Upper lobe of right lung (tissue), 1 donor: ENCODE results near the gene EHD1. TPM values are rescaled to one million over a fixed set of nuclear protein-coding genes. Genes with fewer than 3 reads are reported as not detected.
A peak's percentile ranks its signal among the peaks of the same experiment; 100 is the strongest.

Experiments
- ATAC-seq: fragments of 200-7000 bp; cut with Tn5 transposase; one replicate; pipeline ENCODE4 v1.9.1; 2020; ENCODE audit warnings: mild to moderate bottlenecking, moderate library complexity
- DNase-seq: peaks from one replicate; pipeline ENCODE4 v3.0.0-alpha.2; 2020
- H3K27ac ChIP-seq: fragments of 200-600 bp; one replicate; pipeline ENCODE4 v1.8.0; 2022
- H3K27me3 ChIP-seq: fragments of 200-600 bp; one replicate; pipeline ENCODE4 v1.8.0; 2022; ENCODE audit warnings: mild to moderate bottlenecking
- H3K36me3 ChIP-seq: fragments of 200-600 bp; one replicate; pipeline ENCODE4 v1.8.0; 2022
- H3K4me1 ChIP-seq: fragments of 200-600 bp; one replicate; pipeline ENCODE4 v1.8.0; 2022
- H3K4me3 ChIP-seq: fragments of 200-600 bp; one replicate; pipeline ENCODE4 v1.8.0; 2022; ENCODE audit warnings: mild to moderate bottlenecking
- H3K9me3 ChIP-seq: fragments of 200-600 bp; one replicate; pipeline ENCODE4 v1.8.0; 2022
- CTCF ChIP-seq: fragments of 200-600 bp; IDR thresholded peaks from one replicate; pipeline ENCODE4 v1.8.0; 2022; ENCODE audit warnings: antibody characterized with exemption
- intact Hi-C: fragments of 100-400 bp; cut with DNase I; formaldehyde crosslinking; loops from one replicate; pipeline ENCODE4 v1.11.0; 2022
- total RNA-seq: library from RNA; stranded (reverse); fragmentation: NEBNext Ultra II Directional; extraction: Animal tissue kit (Norgen Biotek cat#: 25700); gene quantifications from one replicate; pipeline ENCODE4 v1.2.1, GENCODE V29; 2021
- donor health status: DM: no; HTN: yes; CAD: no; lungs with severe emphysema.

The EHD1 gene
- total RNA-seq, 1 donor from 2014 or later = 94.6 TPM

GRCh38 chr11:64884019-64884418 lies 5.6 kb upstream of the EHD1 start:
- H3K4me3 ChIP-seq = no peak overlapping the region
- no peaks in the 10 kb centered on the region for H3K36me3 ChIP-seq
- intact Hi-C loops = no loop called here
- no peaks in the 10 kb centered on the region for H3K27me3 ChIP-seq
- no peak for DNase-seq
- peak overlapping the region; percentile 30 for H3K27ac ChIP-seq
- H3K9me3 ChIP-seq = no peaks in the 10 kb centered on the region
- H3K4me1 ChIP-seq = peaks cover 40% of the 10 kb centered on the region
- no peak for ATAC-seq
- no peak for TF ChIP-seq CTCF

GRCh38 chr11:64883575-64883974 lies 5.2 kb upstream of the EHD1 start:
- ATAC-seq (no peak), DNase-seq (no peak)
- TF ChIP-seq CTCF = no peak
- intact Hi-C loops = no loop called here
- H3K36me3 ChIP-seq = no peaks in the 10 kb centered on the region
- H3K4me3 ChIP-seq = no peak overlapping the region
- peaks cover 41% of the 10 kb centered on the region for H3K4me1 ChIP-seq
- peak overlapping the region; percentile 30 for H3K27ac ChIP-seq
- H3K9me3 ChIP-seq = no peaks in the 10 kb centered on the region
- no peaks in the 10 kb centered on the region for H3K27me3 ChIP-seq

- Histone ChIP-seq H3K4me3 (no peak overlapping the region), H3K27ac (peak overlapping the region; percentile 47), H3K36me3 (no peaks in the 10 kb centered on the region), H3K4me1 (peaks cover 39% of the 10 kb centered on the region), H3K9me3 (no peaks in the 10 kb centered on the region), H3K27me3 (no peaks in the 10 kb centered on the region)
- no peak for TF ChIP-seq CTCF
- ATAC-seq (no peak), DNase-seq (no peak)
- intact Hi-C loops = no loop called here
Observed at GRCh38 chr11:64882243-64882642, 3.8 kb upstream of the EHD1 start.

GRCh38 chr11:64881476-64881875 lies 3.1 kb upstream of the EHD1 start:
- intact Hi-C loops = no loop called here
- Histone ChIP-seq H3K27me3 (no peaks in the 10 kb centered on the region), H3K9me3 (no peaks in the 10 kb centered on the region), H3K36me3 (no peaks in the 10 kb centered on the region), H3K27ac (no peak overlapping the region), H3K4me3 (no peak overlapping the region), H3K4me1 (peaks cover 41% of the 10 kb centered on the region)
- DNase-seq (no peak), ATAC-seq (no peak)
- no peak for TF ChIP-seq CTCF

- no peaks in the 10 kb centered on the region for H3K9me3 ChIP-seq
- peaks cover 41% of the 10 kb centered on the region for H3K4me1 ChIP-seq
- DNase-seq (no peak), ATAC-seq (no peak)
- no peaks in the 10 kb centered on the region for H3K36me3 ChIP-seq
- H3K4me3 ChIP-seq = no peak overlapping the region
- no peaks in the 10 kb centered on the region for H3K27me3 ChIP-seq
- TF ChIP-seq CTCF = no peak
- intact Hi-C loops = no loop called here
- H3K27ac ChIP-seq = peak overlapping the region; percentile 90
Observed at GRCh38 chr11:64880240-64881001, 2.0 kb upstream of the EHD1 start.
